ENCODE results near the gene ASMTL. TPM values are rescaled to one million over a fixed set of nuclear protein-coding genes. Genes with fewer than 3 reads are reported as not detected.
A peak's percentile ranks its signal among the peaks of the same experiment; 100 is the strongest.
"Not testable (repeated sequence)": the region's sequence is repeated elsewhere in the genome, so short reads cannot be mapped to it uniquely, and the experiment has no call there.

ASMTL gene
- total RNA-seq, 2 donors from 2014 or later, result 33.8 to 34.6 TPM

DNA sequence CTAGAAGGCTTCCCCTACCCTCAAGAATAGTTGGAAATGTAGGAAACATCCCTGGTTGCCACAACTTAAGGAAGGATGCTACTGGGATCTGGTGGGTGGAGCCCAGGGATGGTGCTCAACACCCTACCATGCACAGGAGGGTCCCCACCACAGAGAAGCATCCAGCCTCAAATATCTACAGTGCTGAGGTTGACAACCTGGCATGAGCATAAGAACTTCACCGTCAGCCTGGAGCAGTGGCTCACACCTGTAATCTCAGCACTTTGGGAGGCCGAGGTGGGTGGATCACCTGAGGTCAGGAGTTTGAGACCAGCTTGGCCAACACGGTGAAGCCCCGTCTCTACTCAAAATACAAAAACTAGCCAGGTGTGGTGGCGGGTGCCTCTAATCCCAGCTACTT is 24.0 kb upstream of the ASMTL start:
- DNase-seq (no peak), ATAC-seq (no peak)
- peaks cover 46% of the 10 kb centered on the region for H3K4me1 Mint-ChIP-seq
- no peaks in the 10 kb centered on the region for H3K27me3 Mint-ChIP-seq
- H3K27ac Mint-ChIP-seq, result peak overlapping the region; percentile 99
- peak overlapping the region; percentile 71 for H3K4me3 Mint-ChIP-seq
- H3K36me3 Mint-ChIP-seq (ENCODE audit: low read depth), result peaks cover 36% of the 10 kb centered on the region
- no peaks in the 10 kb centered on the region for H3K9me3 ChIP-seq (ENCODE audit: control insufficient read depth, low read length, poor library complexity, severe bottlenecking)

DNA sequence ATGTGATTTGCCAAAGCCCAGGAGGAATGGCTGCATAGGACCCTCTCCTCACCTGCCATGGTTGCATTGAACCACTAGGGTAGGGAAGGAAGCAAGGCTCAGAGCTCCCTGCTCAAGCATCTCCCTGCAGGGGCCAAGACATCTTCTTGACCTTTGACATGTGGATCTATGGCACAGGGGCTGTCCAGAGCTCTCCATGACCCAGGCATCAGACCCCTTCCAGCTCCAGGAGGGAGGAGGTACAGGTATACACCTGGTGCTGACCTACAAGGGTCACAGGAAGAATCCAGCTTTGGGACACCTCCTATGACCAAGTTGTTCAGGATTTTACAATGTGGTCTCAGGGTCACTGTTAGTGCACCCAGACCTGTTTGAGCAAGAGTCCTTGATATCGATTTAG is 23.2 kb upstream of the ASMTL start:
- Mint-ChIP-seq H3K4me1 (peaks cover 45% of the 10 kb centered on the region), H3K27me3 (no peaks in the 10 kb centered on the region), H3K27ac (peak overlapping the region; percentile 99), H3K4me3 (no peak overlapping the region), H3K36me3 (ENCODE audit: low read depth) (peaks cover 36% of the 10 kb centered on the region)
- DNase-seq, result no peak
- no peaks in the 10 kb centered on the region for H3K9me3 ChIP-seq (ENCODE audit: control insufficient read depth, low read length, poor library complexity, severe bottlenecking)
- ATAC-seq, result no peak

DNA sequence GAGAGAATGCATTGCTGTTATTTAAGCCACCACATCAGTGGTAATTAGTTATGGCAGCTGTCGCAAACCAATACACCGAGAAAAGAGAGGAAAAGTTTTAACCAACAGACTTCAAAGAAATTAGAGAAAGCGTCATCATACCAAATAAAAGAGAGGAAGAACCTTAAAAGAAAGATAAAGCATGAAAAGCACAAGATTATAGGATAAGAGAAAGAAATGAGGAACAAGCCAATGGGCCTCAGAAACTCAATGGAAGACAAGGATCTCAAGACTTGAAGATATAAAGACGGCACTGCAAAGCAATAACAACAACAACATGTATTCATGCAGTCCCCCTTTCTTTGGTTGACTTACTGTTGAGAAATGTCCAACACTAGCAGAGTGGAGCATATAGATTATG is 22.8 kb upstream of the ASMTL start:
- peak overlapping the region; percentile 99 for H3K27ac Mint-ChIP-seq
- H3K9me3 ChIP-seq (ENCODE audit: control insufficient read depth, low read length, poor library complexity, severe bottlenecking), result no peaks in the 10 kb centered on the region
- H3K27me3 Mint-ChIP-seq, result no peaks in the 10 kb centered on the region
- H3K36me3 Mint-ChIP-seq (ENCODE audit: low read depth), result peaks cover 36% of the 10 kb centered on the region
- no peak for DNase-seq
- H3K4me1 Mint-ChIP-seq, result peaks cover 43% of the 10 kb centered on the region
- H3K4me3 Mint-ChIP-seq, result peak overlapping the region; percentile 37
- no peak for ATAC-seq

DNA sequence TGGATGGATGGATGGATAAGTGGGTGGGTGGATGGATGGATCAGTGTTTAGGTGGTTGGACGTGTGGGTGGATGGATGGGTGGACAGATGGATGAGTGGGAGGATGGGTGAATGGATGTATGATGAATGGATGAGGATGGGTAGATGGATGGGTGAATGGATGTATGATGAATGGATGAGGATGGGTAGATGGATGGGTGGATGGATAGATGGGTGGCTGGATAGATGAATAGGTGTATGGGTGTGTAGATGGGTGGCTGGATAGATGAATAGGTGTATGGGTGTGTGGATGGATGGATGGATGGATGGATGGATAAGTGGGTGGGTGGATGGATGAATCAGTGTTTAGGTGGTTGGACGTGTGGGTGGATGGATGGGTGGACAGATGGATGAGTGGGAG is 21.9 kb upstream of the ASMTL start:
- H3K27me3 Mint-ChIP-seq; H3K27ac Mint-ChIP-seq; H3K9me3 ChIP-seq (ENCODE audit: control insufficient read depth, low read length, poor library complexity, severe bottlenecking); DNase-seq; ATAC-seq: not testable (repeated sequence)
- H3K36me3 Mint-ChIP-seq (ENCODE audit: low read depth), result peaks cover 36% of the 10 kb centered on the region
- peaks cover 44% of the 10 kb centered on the region for H3K4me1 Mint-ChIP-seq
- peak overlapping the region; percentile 16 for H3K4me3 Mint-ChIP-seq

DNA sequence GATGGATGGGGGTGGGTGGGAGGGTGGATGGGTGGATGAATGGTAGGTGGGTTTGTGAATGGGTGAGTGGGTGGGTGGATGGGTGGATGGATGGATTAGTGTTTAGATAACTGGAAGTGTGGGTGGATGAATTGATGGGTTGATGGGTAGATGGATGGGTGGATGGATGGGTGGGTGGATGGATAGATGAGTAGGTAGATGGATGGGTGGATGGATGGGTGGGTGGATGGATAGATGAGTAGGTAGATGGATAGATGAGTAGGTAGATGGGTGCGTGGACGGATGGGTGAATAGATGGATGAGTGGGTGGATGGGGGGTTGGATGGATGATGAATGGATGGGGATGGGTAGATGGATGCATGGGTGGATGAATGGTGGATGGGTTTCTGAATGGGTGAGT is 20.3 kb upstream of the ASMTL start:
- Mint-ChIP-seq H3K36me3 (ENCODE audit: low read depth) (peaks cover 33% of the 10 kb centered on the region), H3K27ac (no peak overlapping the region), H3K4me1 (peaks cover 49% of the 10 kb centered on the region), H3K27me3 (no peaks in the 10 kb centered on the region), H3K4me3 (peak overlapping the region; percentile 37)
- ATAC-seq, result no peak
- DNase-seq, result no peak
- H3K9me3 ChIP-seq (ENCODE audit: control insufficient read depth, low read length, poor library complexity, severe bottlenecking), result no peaks in the 10 kb centered on the region

DNA sequence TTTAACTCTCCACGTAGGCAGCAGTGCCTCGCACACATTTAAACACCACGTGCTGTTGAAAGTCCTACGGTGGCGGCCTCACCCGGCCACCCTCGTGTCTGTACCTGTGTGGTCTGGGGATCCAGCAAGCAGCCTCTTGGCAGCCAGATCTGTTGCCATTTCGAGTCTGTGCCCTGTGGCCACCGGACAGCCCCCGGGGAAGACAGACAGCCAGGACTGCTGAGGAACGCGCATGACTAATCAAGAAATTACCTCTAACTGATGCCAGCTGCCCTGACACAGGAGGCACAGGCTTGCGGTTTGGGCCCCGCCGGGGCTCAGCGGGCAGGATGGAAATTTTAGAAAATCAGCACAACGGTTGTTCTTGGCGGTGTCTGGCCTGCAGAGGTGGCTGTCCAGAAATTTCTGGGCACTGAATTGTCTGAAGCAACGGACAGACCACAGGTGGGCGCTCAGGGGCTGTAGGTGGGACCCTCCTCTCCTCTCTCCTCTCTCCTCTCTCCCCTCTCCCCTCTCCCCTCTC is 15.6 kb upstream of the ASMTL start:
- H3K4me1 Mint-ChIP-seq, result peaks cover 67% of the 10 kb centered on the region
- H3K4me3 Mint-ChIP-seq, result peak overlapping the region; percentile 74
- ATAC-seq, result peak; percentile 62
- no peaks in the 10 kb centered on the region for H3K27me3 Mint-ChIP-seq
- H3K36me3 Mint-ChIP-seq (ENCODE audit: low read depth), result peaks cover 14% of the 10 kb centered on the region
- no peaks in the 10 kb centered on the region for H3K9me3 ChIP-seq (ENCODE audit: control insufficient read depth, low read length, poor library complexity, severe bottlenecking)
- H3K27ac Mint-ChIP-seq, result no peak overlapping the region
- DNase-seq, result peak; percentile 56 to 75 (median 62)

DNA sequence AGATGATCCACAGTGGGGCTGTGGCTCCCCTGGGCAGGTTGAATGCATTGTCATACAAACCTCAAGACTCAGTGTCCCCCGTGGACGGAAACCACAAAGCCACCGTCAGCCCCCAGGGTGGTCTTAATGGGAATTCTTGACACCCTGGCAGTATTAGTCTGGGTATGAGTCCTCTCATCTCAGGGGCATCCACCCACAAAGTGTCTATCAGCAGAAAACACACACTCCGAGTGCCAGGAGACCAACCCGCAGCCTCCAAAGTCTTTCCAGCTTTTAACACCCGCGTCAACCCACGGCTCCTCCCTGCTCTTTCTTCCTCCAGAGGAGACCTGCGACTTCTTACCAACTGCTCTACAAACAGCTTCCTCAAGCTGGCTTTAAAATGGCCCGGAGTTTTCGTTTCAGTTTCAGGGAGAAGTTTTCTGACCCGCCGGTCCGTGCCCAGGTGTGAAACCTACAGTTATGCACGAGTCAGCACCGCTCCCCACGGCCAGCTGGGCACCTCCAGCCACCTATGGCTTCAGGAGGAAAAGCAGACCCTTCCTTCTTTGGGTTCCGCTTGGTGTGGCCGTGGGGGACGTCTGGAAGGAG is 14.4 kb upstream of the ASMTL start:
- H3K27me3 Mint-ChIP-seq, result no peaks in the 10 kb centered on the region
- H3K36me3 Mint-ChIP-seq (ENCODE audit: low read depth), result peaks cover 8% of the 10 kb centered on the region
- H3K9me3 ChIP-seq (ENCODE audit: control insufficient read depth, low read length, poor library complexity, severe bottlenecking), result no peaks in the 10 kb centered on the region
- ATAC-seq (peak; percentile 3), DNase-seq (no peak)
- H3K4me3 Mint-ChIP-seq, result peak overlapping the region; percentile 87
- no peak overlapping the region for H3K27ac Mint-ChIP-seq
- peaks cover 68% of the 10 kb centered on the region for H3K4me1 Mint-ChIP-seq

DNA sequence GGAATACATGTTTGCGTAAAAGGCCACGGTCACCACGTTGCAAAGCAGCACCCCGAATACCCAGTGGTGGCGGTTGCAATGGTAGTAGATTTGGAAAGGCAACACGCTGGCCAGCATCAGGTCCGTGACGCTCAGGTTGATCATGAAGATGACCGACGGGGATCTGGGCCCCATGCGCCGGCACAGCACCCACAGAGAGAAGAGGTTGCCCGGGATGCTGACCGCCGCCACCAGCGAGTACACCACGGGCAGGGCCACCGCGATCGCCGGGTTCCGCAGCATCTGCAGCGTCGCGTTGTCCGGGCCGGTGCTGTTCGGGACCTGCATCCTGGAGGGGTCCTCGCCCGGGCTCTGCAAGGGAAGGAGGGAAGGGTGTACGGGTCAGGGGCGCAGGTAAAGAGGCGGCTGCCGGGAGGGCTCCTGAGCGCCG is 13.5 kb upstream of the ASMTL start:
- peaks cover 5% of the 10 kb centered on the region for H3K36me3 Mint-ChIP-seq (ENCODE audit: low read depth)
- DNase-seq (no peak), ATAC-seq (no peak)
- no peaks in the 10 kb centered on the region for H3K27me3 Mint-ChIP-seq
- H3K4me1 Mint-ChIP-seq, result peaks cover 61% of the 10 kb centered on the region
- no peak overlapping the region for H3K27ac Mint-ChIP-seq
- H3K4me3 Mint-ChIP-seq, result peak overlapping the region; percentile 87
- no peaks in the 10 kb centered on the region for H3K9me3 ChIP-seq (ENCODE audit: control insufficient read depth, low read length, poor library complexity, severe bottlenecking)

DNA sequence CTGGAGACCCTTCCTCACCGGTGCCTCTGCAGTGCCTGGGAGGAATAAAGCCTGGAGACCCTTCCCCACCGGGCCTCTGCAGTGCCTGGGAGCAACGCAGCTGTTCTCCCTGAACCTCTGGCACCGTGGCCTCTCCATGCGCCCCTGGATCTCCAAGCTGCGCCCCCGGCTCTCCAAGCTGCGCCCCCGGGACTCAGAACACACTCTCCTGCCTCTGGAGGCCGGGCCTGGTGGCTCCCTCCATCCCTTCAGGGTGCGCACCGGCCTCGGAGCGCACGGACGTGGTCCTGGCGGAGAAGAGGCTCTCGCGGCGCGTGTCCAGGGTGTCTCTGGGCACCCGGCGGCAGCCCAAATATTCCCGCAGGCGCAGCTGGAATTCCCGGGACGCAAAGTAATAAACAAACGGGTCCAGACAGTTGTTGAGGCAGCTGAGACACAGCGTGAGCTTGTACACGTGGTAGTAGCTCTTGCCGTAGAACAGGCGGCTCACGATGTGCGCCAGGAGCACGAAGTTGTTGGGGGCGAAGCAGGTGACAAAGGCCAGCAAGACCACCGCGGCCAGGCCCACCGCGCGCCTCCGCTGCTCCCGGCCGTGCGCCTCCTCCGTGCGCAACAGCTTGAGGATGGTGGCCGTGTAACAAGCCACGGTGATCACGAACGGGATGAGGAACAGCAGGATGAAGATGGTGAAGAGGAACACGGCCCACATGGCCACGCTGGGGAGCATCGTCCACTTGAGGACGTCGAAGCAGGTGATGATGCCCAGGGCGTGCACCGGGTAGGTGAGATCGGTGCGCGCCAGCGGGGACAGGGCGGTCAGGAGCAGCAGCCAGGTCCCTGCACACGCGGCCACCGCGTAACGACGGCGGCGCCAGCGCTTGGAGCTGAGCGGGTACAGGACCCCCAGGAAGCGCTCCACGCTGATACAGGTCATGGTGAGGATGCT is 12.8 kb upstream of the ASMTL start:
- DNase-seq, result no peak
- Mint-ChIP-seq H3K36me3 (ENCODE audit: low read depth) (peaks cover 5% of the 10 kb centered on the region), H3K4me1 (peaks cover 61% of the 10 kb centered on the region)

DNA sequence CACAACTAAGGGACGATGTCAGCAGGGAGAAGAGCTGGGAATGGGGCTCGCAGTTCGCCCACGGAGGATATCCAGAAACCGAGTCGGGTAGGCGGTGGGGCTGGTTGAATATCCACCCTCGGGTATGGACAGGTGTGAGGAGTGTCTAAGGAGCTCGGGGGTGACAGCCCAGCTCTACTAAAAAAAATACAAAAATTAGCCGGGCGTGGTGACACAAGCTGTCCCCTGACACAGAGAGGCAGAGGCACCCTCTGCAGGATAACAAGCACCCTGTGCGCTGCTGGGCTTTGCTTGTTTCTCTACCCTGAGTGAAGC is 12.2 kb upstream of the ASMTL start:
- Mint-ChIP-seq H3K36me3 (ENCODE audit: low read depth) (peaks cover 5% of the 10 kb centered on the region), H3K4me3 (peak overlapping the region; percentile 90), H3K27me3 (no peaks in the 10 kb centered on the region), H3K27ac (no peak overlapping the region), H3K4me1 (peaks cover 58% of the 10 kb centered on the region)
- DNase-seq (no peak), ATAC-seq (no peak)
- H3K9me3 ChIP-seq (ENCODE audit: control insufficient read depth, low read length, poor library complexity, severe bottlenecking), result no peaks in the 10 kb centered on the region

More for the DNA sequence above, 12.8 kb upstream of the ASMTL start:
- Mint-ChIP-seq H3K27ac (no peak overlapping the region), H3K27me3 (no peaks in the 10 kb centered on the region), H3K4me3 (peak overlapping the region; percentile 90)
- H3K9me3 ChIP-seq (ENCODE audit: control insufficient read depth, low read length, poor library complexity, severe bottlenecking), result no peaks in the 10 kb centered on the region
- ATAC-seq, result no peak

DNA sequence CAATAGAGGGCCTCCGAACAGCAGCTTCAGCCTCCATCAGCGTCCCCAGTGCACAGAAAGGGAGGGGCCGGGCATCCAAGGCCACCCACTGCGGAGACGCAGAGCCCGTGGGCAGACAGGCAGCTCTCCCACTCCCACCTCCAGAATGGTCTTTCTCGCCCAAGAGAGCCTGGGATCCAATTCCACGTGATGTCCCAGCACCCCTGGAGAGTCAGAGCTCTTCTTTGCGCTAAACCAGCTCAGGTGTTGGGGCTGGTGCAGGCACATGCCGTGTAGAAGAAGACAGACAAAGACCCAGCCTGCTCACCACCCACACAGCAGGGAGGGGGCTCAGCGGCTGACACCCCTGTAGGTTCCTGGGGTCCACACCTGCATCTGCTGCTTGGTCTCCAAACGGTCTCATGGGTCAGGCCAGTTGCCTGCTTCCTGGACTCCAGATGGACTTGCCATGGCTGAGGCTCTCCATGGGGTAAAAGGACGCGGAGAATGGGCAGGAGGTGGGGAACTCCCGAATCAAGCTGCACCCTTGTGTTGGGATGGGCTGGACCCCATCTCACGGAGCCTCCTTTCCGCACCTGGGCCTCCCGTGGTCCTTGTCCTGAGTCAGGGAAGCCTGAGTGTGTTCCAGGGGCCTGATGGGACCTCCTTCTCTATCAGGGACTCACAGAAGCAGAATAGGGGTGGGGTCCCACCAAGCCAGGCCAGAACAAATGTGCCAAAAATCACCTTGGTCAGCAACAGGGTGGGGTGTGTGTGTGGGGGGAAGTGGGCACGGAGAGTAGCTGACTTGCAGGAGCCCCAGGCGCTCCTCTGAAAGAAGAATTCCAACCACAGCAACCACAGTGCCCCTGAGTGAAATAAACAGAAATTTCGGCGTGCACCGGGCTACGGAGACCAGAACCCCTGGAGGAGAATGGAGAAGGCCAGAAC is 11.6 kb upstream of the ASMTL start:
- H3K4me3 Mint-ChIP-seq, result peak overlapping the region; percentile 90
- H3K4me1 Mint-ChIP-seq, result peaks cover 52% of the 10 kb centered on the region
- H3K27me3 Mint-ChIP-seq, result no peaks in the 10 kb centered on the region
- H3K27ac Mint-ChIP-seq, result no peak overlapping the region
- ATAC-seq, result no peak
- no peak for DNase-seq
- peaks cover 5% of the 10 kb centered on the region for H3K36me3 Mint-ChIP-seq (ENCODE audit: low read depth)
- no peaks in the 10 kb centered on the region for H3K9me3 ChIP-seq (ENCODE audit: control insufficient read depth, low read length, poor library complexity, severe bottlenecking)

DNA sequence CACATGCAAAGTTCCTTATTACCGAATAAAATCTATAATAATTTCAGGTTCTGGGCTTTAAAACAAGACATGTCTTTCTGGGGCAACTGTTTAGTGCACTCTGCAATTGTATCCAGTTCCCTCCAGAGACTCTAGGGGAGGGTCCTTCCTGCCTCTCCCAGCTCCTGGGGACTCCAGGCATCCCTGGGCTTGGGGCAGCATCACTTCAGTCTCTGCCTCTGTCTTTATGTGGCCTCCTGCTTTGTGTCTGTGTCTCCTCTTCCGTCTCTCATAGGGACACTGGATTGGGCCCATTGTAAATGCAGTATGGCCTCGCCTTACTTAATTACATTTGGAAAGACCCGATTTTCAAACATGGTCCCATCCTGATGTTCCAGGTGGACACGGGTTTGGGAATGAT is 10.9 kb upstream of the ASMTL start:
- Mint-ChIP-seq H3K36me3 (ENCODE audit: low read depth) (peaks cover 5% of the 10 kb centered on the region), H3K4me3 (peak overlapping the region; percentile 90), H3K4me1 (peaks cover 49% of the 10 kb centered on the region), H3K27me3 (no peaks in the 10 kb centered on the region), H3K27ac (no peak overlapping the region)
- ATAC-seq (no peak), DNase-seq (no peak)
- H3K9me3 ChIP-seq (ENCODE audit: control insufficient read depth, low read length, poor library complexity, severe bottlenecking), result no peaks in the 10 kb centered on the region

All from T-helper 17 cell (primary cell).